Sigmoid colon (tissue), 4 donors: Measurements from ENCODE around the gene ATAD5.

ENCODE experiments used
- EP300 ChIP-seq, 4 donors: sonication (generic); formaldehyde crosslinking; IDR thresholded peaks; one replicate each; pipeline ENCODE4 v1.6.1; 2017; ENCODE audit warnings: antibody characterized with exemption in 4 of 4
- POLR2A ChIP-seq, 2 donors: fragments of 450-650 bp; IDR thresholded peaks; one replicate each; pipeline ENCODE4 v1.6.1; 2016; ENCODE audit warnings: antibody characterized with exemption in 2 of 2, mild to moderate bottlenecking in 2 of 2, moderate library complexity in 2 of 2
- POLR2AphosphoS5 ChIP-seq, 4 donors: sonication (generic); formaldehyde crosslinking; IDR thresholded peaks; one replicate each; pipeline ENCODE4 v1.6.1; 2017; ENCODE audit warnings: antibody characterized with exemption in 4 of 4
- TF ChIP-seq, protein P1 (sequence below), 4 experiments: fragments of 450-650 bp in 3 of 4; fragments of 200-600 bp in 1 of 4; IDR thresholded peaks; one replicate each; pipeline ENCODE4 v1.5.1; 2016 to 2019; ENCODE audit warnings: antibody characterized with exemption in 4 of 4, mild to moderate bottlenecking in 3 of 4, moderate library complexity in 2 of 4

DNA sequence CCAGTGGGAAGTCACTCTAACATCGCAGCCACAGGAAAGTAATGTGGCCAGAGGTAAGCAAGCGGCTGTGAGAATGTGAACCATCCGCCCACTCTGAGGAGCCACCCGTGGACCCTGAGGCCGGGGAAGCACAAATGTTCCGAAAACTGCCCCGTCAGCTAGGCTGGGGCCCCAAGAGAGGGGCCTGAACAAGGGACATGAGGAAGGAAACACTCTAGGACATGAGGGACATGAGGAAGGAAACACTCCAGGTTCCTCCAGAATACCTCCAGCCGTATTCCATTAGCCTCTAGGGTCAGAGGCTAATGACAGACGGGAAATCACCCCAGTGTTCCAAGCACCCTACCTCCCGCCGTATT lies 74.0 kb downstream of the ATAD5 start:
- TF ChIP-seq, protein P1, sequence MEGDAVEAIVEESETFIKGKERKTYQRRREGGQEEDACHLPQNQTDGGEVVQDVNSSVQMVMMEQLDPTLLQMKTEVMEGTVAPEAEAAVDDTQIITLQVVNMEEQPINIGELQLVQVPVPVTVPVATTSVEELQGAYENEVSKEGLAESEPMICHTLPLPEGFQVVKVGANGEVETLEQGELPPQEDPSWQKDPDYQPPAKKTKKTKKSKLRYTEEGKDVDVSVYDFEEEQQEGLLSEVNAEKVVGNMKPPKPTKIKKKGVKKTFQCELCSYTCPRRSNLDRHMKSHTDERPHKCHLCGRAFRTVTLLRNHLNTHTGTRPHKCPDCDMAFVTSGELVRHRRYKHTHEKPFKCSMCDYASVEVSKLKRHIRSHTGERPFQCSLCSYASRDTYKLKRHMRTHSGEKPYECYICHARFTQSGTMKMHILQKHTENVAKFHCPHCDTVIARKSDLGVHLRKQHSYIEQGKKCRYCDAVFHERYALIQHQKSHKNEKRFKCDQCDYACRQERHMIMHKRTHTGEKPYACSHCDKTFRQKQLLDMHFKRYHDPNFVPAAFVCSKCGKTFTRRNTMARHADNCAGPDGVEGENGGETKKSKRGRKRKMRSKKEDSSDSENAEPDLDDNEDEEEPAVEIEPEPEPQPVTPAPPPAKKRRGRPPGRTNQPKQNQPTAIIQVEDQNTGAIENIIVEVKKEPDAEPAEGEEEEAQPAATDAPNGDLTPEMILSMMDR (IDR thresholded peaks at IDR 0.05), result no peak
- TF ChIP-seq POLR2A (IDR thresholded peaks at IDR 0.05) (no peak), EP300 (IDR thresholded peaks at IDR 0.05) (no peak), POLR2AphosphoS5 (IDR thresholded peaks at IDR 0.05) (no peak)
